DND-41 (cell line): ENCODE measurements around the gene CNOT11.

ENCODE experiments used
- CTCF ChIP-seq: IDR thresholded peaks from 2 replicates; pipeline ENCODE4 v1.5.1; 2012; ENCODE audit warnings: borderline replicate concordance, low read length, moderate library complexity, mild to moderate bottlenecking; ENCODE audit not compliant: poor library complexity, severe bottlenecking; ENCODE audit errors: extremely low read depth
- EZH2 ChIP-seq: IDR thresholded peaks from 3 replicates; pipeline ENCODE4 v1.6.1; 2012; ENCODE audit warnings: borderline replicate concordance, low read depth, mild to moderate bottlenecking, moderate library complexity, low read length, inconsistent platforms; ENCODE audit not compliant: severe bottlenecking

- TF ChIP-seq EZH2, result no peak
- no peak for TF ChIP-seq CTCF
These were observed 26.2 kb downstream of the CNOT11 start for GRCh38 chr2:101278925-101279324.
